ENCODE data around the gene SLC66A3.
A peak's percentile ranks its signal among the peaks of the same experiment; 100 is the strongest.

SLC66A3 gene

GRCh38 chr2:11208083-11208482 is 52.8 kb downstream of the SLC66A3 start:
- DNase-seq (ENCODE audit: low read depth) = no peak
- TF ChIP-seq CTCF (IDR thresholded peaks at IDR 0.05; ENCODE audit: low read length, missing control alignments) = no peak
- H3K4me3 ChIP-seq (replicated peaks; ENCODE audit: low read depth, low read length) = no peak overlapping the region

- no peak for TF ChIP-seq CTCF (IDR thresholded peaks at IDR 0.05; ENCODE audit: low read length, missing control alignments)
- H3K4me3 ChIP-seq (replicated peaks; ENCODE audit: low read depth, low read length) = no peak overlapping the region
- DNase-seq (ENCODE audit: low read depth) = no peak
Measured at GRCh38 chr2:11212645-11213044, 57.4 kb downstream of the SLC66A3 start.

GRCh38 chr2:11213090-11213638 is 57.9 kb downstream of the SLC66A3 start:
- DNase-seq (ENCODE audit: low read depth) = peak; percentile 24
- H3K4me3 ChIP-seq (replicated peaks; ENCODE audit: low read depth, low read length) = no peak overlapping the region

GRCh38 chr2:11213975-11214374 is 58.7 kb downstream of the SLC66A3 start:
- TF ChIP-seq CTCF (IDR thresholded peaks at IDR 0.05; ENCODE audit: low read length, missing control alignments) = no peak
- H3K4me3 ChIP-seq (replicated peaks; ENCODE audit: low read depth, low read length) = no peak overlapping the region
- no peak for DNase-seq (ENCODE audit: low read depth)

More at GRCh38 chr2:11213090-11213638, 57.9 kb downstream of the SLC66A3 start:
- TF ChIP-seq CTCF (IDR thresholded peaks at IDR 0.05; ENCODE audit: low read length, missing control alignments) = no peak

GRCh38 chr2:11214770-11215169 is 59.5 kb downstream of the SLC66A3 start:
- TF ChIP-seq CTCF (IDR thresholded peaks at IDR 0.05; ENCODE audit: low read length, missing control alignments) = no peak
- DNase-seq (ENCODE audit: low read depth) = no peak
- no peak overlapping the region for H3K4me3 ChIP-seq (replicated peaks; ENCODE audit: low read depth, low read length)

- DNase-seq (ENCODE audit: low read depth) = no peak
Measured at GRCh38 chr2:11215407-11215806, 60.1 kb downstream of the SLC66A3 start.

More at GRCh38 chr2:11215407-11215806, 60.1 kb downstream of the SLC66A3 start:
- no peak overlapping the region for H3K4me3 ChIP-seq (replicated peaks; ENCODE audit: low read depth, low read length)
- no peak for TF ChIP-seq CTCF (IDR thresholded peaks at IDR 0.05; ENCODE audit: low read length, missing control alignments)

Data from fibroblast of pulmonary artery (primary cell).